GM21576 (cell line): ENCODE measurements around the gene SUPT16H.
A peak's percentile ranks its signal among the peaks of the same experiment; 100 is the strongest.

Source experiments
- ATAC-seq: cut with Tn5 transposase; IDR thresholded peaks from one replicate; pipeline ENCODE4 v1.9.1; 2021; ENCODE audit warnings: mild to moderate bottlenecking, moderate library complexity; ENCODE audit not compliant: unreplicated experiment

Gene SUPT16H

GRCh38 chr14:21369949-21370679 lies 13.7 kb downstream of the SUPT16H start:
- no peak for ATAC-seq

GRCh38 chr14:21367582-21368144 lies 16.2 kb downstream of the SUPT16H start:
- no peak for ATAC-seq

GRCh38 chr14:21356511-21356910 lies 27.3 kb downstream of the SUPT16H start:
- ATAC-seq: no peak

- no peak for ATAC-seq
These were observed 31.2 kb downstream of the SUPT16H start for GRCh38 chr14:21352587-21352986.

- no peak for ATAC-seq
These were observed 33.3 kb downstream of the SUPT16H start for GRCh38 chr14:21350539-21350938.

- ATAC-seq: no peak
These were observed 36.6 kb downstream of the SUPT16H start for GRCh38 chr14:21347201-21347600.

- ATAC-seq: no peak
These were observed 37.2 kb downstream of the SUPT16H start for GRCh38 chr14:21346532-21347135.

- no peak for ATAC-seq
These were observed 40.6 kb downstream of the SUPT16H start for GRCh38 chr14:21343035-21343794.

GRCh38 chr14:21334202-21334906 lies 49.5 kb downstream of the SUPT16H start:
- no peak for ATAC-seq

GRCh38 chr14:21332950-21333349 lies 50.9 kb downstream of the SUPT16H start:
- ATAC-seq: no peak

GRCh38 chr14:21326972-21327371 lies 56.8 kb downstream of the SUPT16H start:
- ATAC-seq: no peak

GRCh38 chr14:21322716-21323115 lies 61.1 kb downstream of the SUPT16H start:
- ATAC-seq: no peak

- ATAC-seq: no peak
These were observed 62.9 kb downstream of the SUPT16H start for GRCh38 chr14:21320913-21321312.

- ATAC-seq: no peak
These were observed 66.4 kb downstream of the SUPT16H start for GRCh38 chr14:21317398-21317797.

- ATAC-seq: no peak
These were observed 70.3 kb downstream of the SUPT16H start for GRCh38 chr14:21313512-21313911.

- no peak for ATAC-seq
These were observed 72.2 kb downstream of the SUPT16H start for GRCh38 chr14:21311614-21312013.

- no peak for ATAC-seq
These were observed 73.9 kb downstream of the SUPT16H start for GRCh38 chr14:21309956-21310355.

- no peak for ATAC-seq
These were observed 74.6 kb downstream of the SUPT16H start for GRCh38 chr14:21309238-21309636.

- ATAC-seq: peak; percentile 81
These were observed 75.2 kb downstream of the SUPT16H start for GRCh38 chr14:21308479-21309237.

GRCh38 chr14:21308132-21308478 lies 75.7 kb downstream of the SUPT16H start:
- peak; percentile 15 for ATAC-seq
